Measurements from ENCODE around the gene AP1G1.

DNA sequence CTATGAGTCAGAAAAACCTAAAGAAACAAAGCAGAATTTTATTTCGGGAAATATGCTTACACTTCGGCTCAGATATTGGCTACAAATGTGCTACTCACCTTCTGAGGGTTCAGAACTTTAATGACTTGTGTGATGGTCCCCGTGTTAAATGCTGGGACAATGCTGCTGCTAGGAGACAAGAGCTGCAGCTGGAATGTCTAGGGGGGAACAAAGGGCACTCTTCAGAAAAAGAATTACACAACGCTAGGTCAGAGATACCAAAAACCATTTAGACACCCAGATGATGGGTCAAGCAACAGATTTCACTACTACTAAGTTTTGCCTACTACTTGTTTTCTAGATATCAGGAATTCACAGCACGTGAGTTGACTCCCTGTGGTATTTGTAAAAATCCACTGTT lies 74.1 kb downstream of the AP1G1 start:
- TF ChIP-seq RFX5 (IDR thresholded peaks at IDR 0.05; ENCODE audit: low read length) (no peak), JUND (IDR thresholded peaks at IDR 0.05) (no peak), EZH2phosphoT487 (IDR thresholded peaks at IDR 0.05; ENCODE audit: borderline replicate concordance, low read depth) (no peak), EP300 (IDR thresholded peaks at IDR 0.05; ENCODE audit: borderline replicate concordance in 1 of 2, low read depth in 1 of 2, low read length in 1 of 2) (no peak), TCF12 (IDR thresholded peaks at IDR 0.05) (no peak), GABPA (IDR thresholded peaks at IDR 0.05; ENCODE audit: low read depth) (no peak), NFIC (IDR thresholded peaks at IDR 0.05; ENCODE audit: borderline replicate concordance) (no peak)
- TF ChIP-seq, protein P1, sequence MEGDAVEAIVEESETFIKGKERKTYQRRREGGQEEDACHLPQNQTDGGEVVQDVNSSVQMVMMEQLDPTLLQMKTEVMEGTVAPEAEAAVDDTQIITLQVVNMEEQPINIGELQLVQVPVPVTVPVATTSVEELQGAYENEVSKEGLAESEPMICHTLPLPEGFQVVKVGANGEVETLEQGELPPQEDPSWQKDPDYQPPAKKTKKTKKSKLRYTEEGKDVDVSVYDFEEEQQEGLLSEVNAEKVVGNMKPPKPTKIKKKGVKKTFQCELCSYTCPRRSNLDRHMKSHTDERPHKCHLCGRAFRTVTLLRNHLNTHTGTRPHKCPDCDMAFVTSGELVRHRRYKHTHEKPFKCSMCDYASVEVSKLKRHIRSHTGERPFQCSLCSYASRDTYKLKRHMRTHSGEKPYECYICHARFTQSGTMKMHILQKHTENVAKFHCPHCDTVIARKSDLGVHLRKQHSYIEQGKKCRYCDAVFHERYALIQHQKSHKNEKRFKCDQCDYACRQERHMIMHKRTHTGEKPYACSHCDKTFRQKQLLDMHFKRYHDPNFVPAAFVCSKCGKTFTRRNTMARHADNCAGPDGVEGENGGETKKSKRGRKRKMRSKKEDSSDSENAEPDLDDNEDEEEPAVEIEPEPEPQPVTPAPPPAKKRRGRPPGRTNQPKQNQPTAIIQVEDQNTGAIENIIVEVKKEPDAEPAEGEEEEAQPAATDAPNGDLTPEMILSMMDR (IDR thresholded peaks at IDR 0.05), result no peak
- TF ChIP-seq, protein P2, sequence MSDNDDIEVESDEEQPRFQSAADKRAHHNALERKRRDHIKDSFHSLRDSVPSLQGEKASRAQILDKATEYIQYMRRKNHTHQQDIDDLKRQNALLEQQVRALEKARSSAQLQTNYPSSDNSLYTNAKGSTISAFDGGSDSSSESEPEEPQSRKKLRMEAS (IDR thresholded peaks at IDR 0.05; ENCODE audit: low read depth), result no peak
- TF ChIP-seq, protein P3, sequence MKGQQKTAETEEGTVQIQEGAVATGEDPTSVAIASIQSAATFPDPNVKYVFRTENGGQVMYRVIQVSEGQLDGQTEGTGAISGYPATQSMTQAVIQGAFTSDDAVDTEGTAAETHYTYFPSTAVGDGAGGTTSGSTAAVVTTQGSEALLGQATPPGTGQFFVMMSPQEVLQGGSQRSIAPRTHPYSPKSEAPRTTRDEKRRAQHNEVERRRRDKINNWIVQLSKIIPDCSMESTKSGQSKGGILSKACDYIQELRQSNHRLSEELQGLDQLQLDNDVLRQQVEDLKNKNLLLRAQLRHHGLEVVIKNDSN (IDR thresholded peaks at IDR 0.05; ENCODE audit: borderline replicate concordance, low read depth), result no peak

Data from SK-N-SH (cell line).